ENCODE results near the gene SLC4A4. TPM values are rescaled to one million over a fixed set of nuclear protein-coding genes. Genes with fewer than 3 reads are reported as not detected.

The SLC4A4 gene
- total RNA-seq, 1 donor from 2014 or later: 37.7 TPM

- no peak for DNase-seq (ENCODE audit: extremely low spot score, unreplicated experiment)
- H3K9me3 Mint-ChIP-seq (ENCODE audit: unreplicated experiment): no peaks in the 10 kb centered on the region
- TF ChIP-seq, protein P1, sequence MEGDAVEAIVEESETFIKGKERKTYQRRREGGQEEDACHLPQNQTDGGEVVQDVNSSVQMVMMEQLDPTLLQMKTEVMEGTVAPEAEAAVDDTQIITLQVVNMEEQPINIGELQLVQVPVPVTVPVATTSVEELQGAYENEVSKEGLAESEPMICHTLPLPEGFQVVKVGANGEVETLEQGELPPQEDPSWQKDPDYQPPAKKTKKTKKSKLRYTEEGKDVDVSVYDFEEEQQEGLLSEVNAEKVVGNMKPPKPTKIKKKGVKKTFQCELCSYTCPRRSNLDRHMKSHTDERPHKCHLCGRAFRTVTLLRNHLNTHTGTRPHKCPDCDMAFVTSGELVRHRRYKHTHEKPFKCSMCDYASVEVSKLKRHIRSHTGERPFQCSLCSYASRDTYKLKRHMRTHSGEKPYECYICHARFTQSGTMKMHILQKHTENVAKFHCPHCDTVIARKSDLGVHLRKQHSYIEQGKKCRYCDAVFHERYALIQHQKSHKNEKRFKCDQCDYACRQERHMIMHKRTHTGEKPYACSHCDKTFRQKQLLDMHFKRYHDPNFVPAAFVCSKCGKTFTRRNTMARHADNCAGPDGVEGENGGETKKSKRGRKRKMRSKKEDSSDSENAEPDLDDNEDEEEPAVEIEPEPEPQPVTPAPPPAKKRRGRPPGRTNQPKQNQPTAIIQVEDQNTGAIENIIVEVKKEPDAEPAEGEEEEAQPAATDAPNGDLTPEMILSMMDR (IDR thresholded peaks at IDR 0.05): no peak
- H3K4me1 Mint-ChIP-seq (ENCODE audit: unreplicated experiment): peaks cover 5% of the 10 kb centered on the region
- H3K27me3 Mint-ChIP-seq (ENCODE audit: unreplicated experiment): peaks cover 20% of the 10 kb centered on the region
- H3K27ac Mint-ChIP-seq (ENCODE audit: unreplicated experiment): no peak overlapping the region
- H3K36me3 Mint-ChIP-seq (ENCODE audit: unreplicated experiment): peaks cover 7% of the 10 kb centered on the region
- H3K4me3 Mint-ChIP-seq (ENCODE audit: unreplicated experiment): no peak overlapping the region
Observed at GRCh38 chr4:71445811-71446210, 107.0 kb downstream of the SLC4A4 start.

DNA sequence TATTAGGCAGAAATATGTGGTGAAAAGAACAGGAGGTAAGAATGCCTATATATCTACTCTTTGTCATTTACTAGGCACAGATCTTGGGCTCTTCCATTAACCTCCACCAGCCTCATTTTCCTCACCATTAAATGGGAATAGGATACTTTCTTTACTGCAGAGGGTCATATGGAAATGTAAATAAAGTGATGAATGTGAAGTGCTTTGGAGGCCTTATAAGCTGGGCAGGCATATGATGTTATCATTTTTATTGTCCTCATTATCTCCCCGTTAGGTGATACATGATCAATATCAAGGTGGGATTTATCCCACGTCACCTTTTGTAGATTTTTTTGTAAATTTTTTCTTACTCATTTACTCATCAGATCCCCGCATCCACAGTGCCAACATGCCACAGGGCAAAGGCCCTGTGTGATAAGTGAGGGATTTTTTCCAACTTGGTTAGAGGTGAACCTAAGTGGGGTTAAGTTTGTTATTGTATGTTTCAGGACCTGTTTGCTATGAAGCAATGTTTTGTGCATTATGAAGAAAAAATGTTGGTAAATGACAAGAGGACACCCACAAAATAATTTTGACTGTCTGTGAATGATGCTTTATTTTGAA lies 107.8 kb downstream of the SLC4A4 start:
- Mint-ChIP-seq H3K27me3 (ENCODE audit: unreplicated experiment) (peaks cover 27% of the 10 kb centered on the region), H3K4me1 (ENCODE audit: unreplicated experiment) (peaks cover 5% of the 10 kb centered on the region), H3K9me3 (ENCODE audit: unreplicated experiment) (no peaks in the 10 kb centered on the region), H3K27ac (ENCODE audit: unreplicated experiment) (no peak overlapping the region), H3K4me3 (ENCODE audit: unreplicated experiment) (no peak overlapping the region), H3K36me3 (ENCODE audit: unreplicated experiment) (peaks cover 14% of the 10 kb centered on the region)
- no peak for DNase-seq (ENCODE audit: extremely low spot score, unreplicated experiment)
- TF ChIP-seq, protein P1 (IDR thresholded peaks at IDR 0.05): no peak

DNA sequence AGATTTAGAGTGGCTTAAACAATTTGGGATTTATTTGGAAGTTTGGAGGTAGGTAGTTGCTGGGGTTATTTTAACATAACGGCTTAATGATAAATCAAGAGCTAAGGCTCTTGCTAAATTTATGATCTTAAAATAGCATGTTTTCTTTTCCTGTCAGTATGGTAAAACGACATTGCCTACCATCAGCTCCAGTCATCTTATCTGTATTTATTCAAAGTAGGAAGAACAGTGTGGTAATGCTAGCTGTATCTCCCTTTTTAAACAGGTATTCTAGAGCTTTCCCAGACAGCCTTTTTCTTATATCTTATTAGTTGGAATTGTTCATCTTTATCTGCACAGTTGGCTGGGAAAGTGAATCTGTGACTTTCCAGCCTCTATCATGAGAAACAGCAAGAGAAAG lies 110.2 kb downstream of the SLC4A4 start:
- no peak for DNase-seq (ENCODE audit: extremely low spot score, unreplicated experiment)
- H3K4me3 Mint-ChIP-seq (ENCODE audit: unreplicated experiment): no peak overlapping the region
- H3K36me3 Mint-ChIP-seq (ENCODE audit: unreplicated experiment): peaks cover 29% of the 10 kb centered on the region
- peaks cover 27% of the 10 kb centered on the region for H3K27me3 Mint-ChIP-seq (ENCODE audit: unreplicated experiment)
- H3K27ac Mint-ChIP-seq (ENCODE audit: unreplicated experiment): no peak overlapping the region
- TF ChIP-seq, protein P1 (IDR thresholded peaks at IDR 0.05): no peak
- no peaks in the 10 kb centered on the region for H3K9me3 Mint-ChIP-seq (ENCODE audit: unreplicated experiment)
- H3K4me1 Mint-ChIP-seq (ENCODE audit: unreplicated experiment): peaks cover 4% of the 10 kb centered on the region

- H3K9me3 Mint-ChIP-seq (ENCODE audit: unreplicated experiment): no peaks in the 10 kb centered on the region
- H3K36me3 Mint-ChIP-seq (ENCODE audit: unreplicated experiment): peaks cover 34% of the 10 kb centered on the region
- no peak overlapping the region for H3K4me3 Mint-ChIP-seq (ENCODE audit: unreplicated experiment)
- H3K27ac Mint-ChIP-seq (ENCODE audit: unreplicated experiment): no peak overlapping the region
- peaks cover 27% of the 10 kb centered on the region for H3K27me3 Mint-ChIP-seq (ENCODE audit: unreplicated experiment)
- H3K4me1 Mint-ChIP-seq (ENCODE audit: unreplicated experiment): peaks cover 13% of the 10 kb centered on the region
- DNase-seq (ENCODE audit: extremely low spot score, unreplicated experiment): no peak
- TF ChIP-seq, protein P1 (IDR thresholded peaks at IDR 0.05): no peak
Observed at GRCh38 chr4:71449878-71450277, 111.1 kb downstream of the SLC4A4 start.

- no peak for DNase-seq (ENCODE audit: extremely low spot score, unreplicated experiment)
- no peak overlapping the region for H3K4me3 Mint-ChIP-seq (ENCODE audit: unreplicated experiment)
- H3K9me3 Mint-ChIP-seq (ENCODE audit: unreplicated experiment): no peaks in the 10 kb centered on the region
- H3K4me1 Mint-ChIP-seq (ENCODE audit: unreplicated experiment): peaks cover 28% of the 10 kb centered on the region
- H3K27ac Mint-ChIP-seq (ENCODE audit: unreplicated experiment): no peak overlapping the region
- H3K36me3 Mint-ChIP-seq (ENCODE audit: unreplicated experiment): peaks cover 37% of the 10 kb centered on the region
- H3K27me3 Mint-ChIP-seq (ENCODE audit: unreplicated experiment): peaks cover 15% of the 10 kb centered on the region
- TF ChIP-seq, protein P1 (IDR thresholded peaks at IDR 0.05): no peak
Observed at GRCh38 chr4:71453531-71453930, 114.7 kb downstream of the SLC4A4 start.
